Stimulated activated CD4-positive, alpha-beta T cell treated with anti-CD3 and anti-CD28 coated beads, Interleukin-1b, Interleukin-23, amount 100 ng/mL, for 48 hours (primary cell): Measurements from ENCODE around the gene APEX2.
"Not testable (repeated sequence)": the region's sequence is repeated elsewhere in the genome, so short reads cannot be mapped to it uniquely, and the experiment has no call there.

Source experiments
- DNase-seq: peaks from one replicate; pipeline ENCODE4 v3.0.0-alpha.2; 2020

The APEX2 gene

GRCh38 chrX:54999717-55000598 lies at the start of gene APEX2:
Gene APEX2, plus strand, starts transcription at chrX:55000363. Its CDS starts 60 bp downstream, at chrX:55000423.
- peak; percentile 87 for DNase-seq

- DNase-seq: no peak
Measured at GRCh38 chrX:54950730-54951375, 49.3 kb upstream of the APEX2 start.

- no peak for DNase-seq
Measured at GRCh38 chrX:54961750-54962149, 38.4 kb upstream of the APEX2 start.

- DNase-seq: no peak
Measured at GRCh38 chrX:54964766-54965497, 35.2 kb upstream of the APEX2 start.

GRCh38 chrX:54977387-54977786 lies 22.8 kb upstream of the APEX2 start:
- DNase-seq: no peak

- DNase-seq: no peak
Measured at GRCh38 chrX:54978448-54978847, 21.7 kb upstream of the APEX2 start.

GRCh38 chrX:54979432-54979831 lies 20.7 kb upstream of the APEX2 start:
- no peak for DNase-seq

- DNase-seq: no peak
Measured at GRCh38 chrX:54980334-54980733, 19.8 kb upstream of the APEX2 start.

GRCh38 chrX:54983306-54983705 lies 16.9 kb upstream of the APEX2 start:
- not testable (repeated sequence) for DNase-seq

GRCh38 chrX:54991706-54992105 lies 8.5 kb upstream of the APEX2 start:
- DNase-seq: no peak

GRCh38 chrX:54992911-54993622 lies 7.1 kb upstream of the APEX2 start:
- no peak for DNase-seq

- DNase-seq: no peak
Measured at GRCh38 chrX:54994099-54994498, 6.1 kb upstream of the APEX2 start, which contains the start of gene PFKFB1. Gene PFKFB1, minus strand, starts transcription at chrX:54994188. Its CDS starts 181 bp downstream, at chrX:54994007.

- DNase-seq: no peak
Measured at GRCh38 chrX:54994668-54995351, 5.4 kb upstream of the APEX2 start.

GRCh38 chrX:54995621-54996020 lies 4.5 kb upstream of the APEX2 start:
- DNase-seq: no peak

- no peak for DNase-seq
Measured at GRCh38 chrX:55004231-55004630, 4.1 kb downstream of the APEX2 start.

- no peak for DNase-seq
Measured at GRCh38 chrX:55005256-55005655, 5.1 kb downstream of the APEX2 start.

- DNase-seq: no peak
Measured at GRCh38 chrX:55006827-55007621, 6.9 kb downstream of the APEX2 start.

GRCh38 chrX:55007656-55008055 lies 7.5 kb downstream of the APEX2 start:
- DNase-seq: no peak

GRCh38 chrX:55008571-55009358 lies 8.6 kb downstream of the APEX2 start:
- DNase-seq: peak; percentile 5

GRCh38 chrX:55011294-55011693 lies 11.1 kb downstream of the APEX2 start:
- no peak for DNase-seq
